Measurements from ENCODE around the gene HOXD1.

DNA sequence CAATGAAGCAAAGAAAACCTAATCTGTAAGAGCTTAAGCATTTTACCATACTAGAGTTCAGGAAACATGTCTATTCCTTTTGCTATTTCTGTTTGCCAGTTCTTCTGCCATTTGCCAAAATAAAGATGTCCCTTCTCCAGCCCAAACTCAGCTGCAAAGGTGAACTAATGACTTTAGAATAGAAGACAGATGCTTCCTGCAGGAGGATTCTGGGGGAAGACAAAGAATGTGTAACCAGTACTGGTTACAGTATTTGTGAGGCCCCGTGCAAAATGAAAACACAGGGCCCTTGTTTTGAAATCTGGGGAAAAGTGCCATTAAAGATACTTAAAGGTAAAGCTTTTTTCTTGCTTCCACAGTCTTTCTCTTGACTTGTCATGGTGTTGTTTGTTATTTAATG, 46.5 kb downstream of the HOXD1 start:
- TF ChIP-seq CTCF (IDR thresholded peaks at IDR 0.05) (no peak), POLR2AphosphoS5 (IDR thresholded peaks at IDR 0.05; ENCODE audit: insufficient read depth in 1 of 2, low read depth in 1 of 2) (no peak), POLR2A (IDR thresholded peaks at IDR 0.05) (no peak)

Data from vagina (tissue), 2 donors.